Mesenteric fat pad (tissue), 1 donor: ENCODE measurements around the gene PELI3. TPM values are rescaled to one million over a fixed set of nuclear protein-coding genes. Genes with fewer than 3 reads are reported as not detected.
"Not testable (repeated sequence)": the region's sequence is repeated elsewhere in the genome, so short reads cannot be mapped to it uniquely, and the experiment has no call there.

Experiments used
- DNase-seq: peaks from one replicate; pipeline ENCODE4 v3.0.0-alpha.2; 2020; ENCODE audit warnings: low spot score
- total RNA-seq: library from RNA; stranded (reverse); fragmentation: NEBNext Ultra II Directional; extraction: Animal tissue kit (Norgen Biotek cat#: 25700); gene quantifications from one replicate; pipeline ENCODE4 v1.2.1, GENCODE V29; 2021
- donor health status: DM: yes; HTN: yes; CAD: no.

The PELI3 gene
- total RNA-seq, 1 donor from 2014 or later, result 11.6 TPM

DNA sequence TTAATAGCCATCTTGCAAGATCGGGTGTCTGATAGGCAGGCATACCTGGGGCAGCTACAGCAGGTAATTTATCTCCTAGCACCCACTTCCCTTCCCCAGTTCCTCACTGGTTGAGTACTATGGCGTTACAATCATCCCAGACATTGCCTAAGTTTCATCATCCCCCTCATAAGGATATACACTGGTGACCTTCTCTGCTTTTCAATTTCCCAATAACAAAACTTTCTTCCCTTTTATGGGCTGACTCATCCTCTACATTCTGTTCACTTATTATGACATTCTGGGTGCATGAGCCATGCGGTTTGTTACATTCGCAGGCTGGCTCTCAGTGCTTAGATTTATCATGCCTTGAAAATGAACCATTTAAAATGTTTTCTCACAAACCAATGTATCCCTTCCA lies 23.1 kb upstream of the PELI3 start:
- no peak for DNase-seq

DNA sequence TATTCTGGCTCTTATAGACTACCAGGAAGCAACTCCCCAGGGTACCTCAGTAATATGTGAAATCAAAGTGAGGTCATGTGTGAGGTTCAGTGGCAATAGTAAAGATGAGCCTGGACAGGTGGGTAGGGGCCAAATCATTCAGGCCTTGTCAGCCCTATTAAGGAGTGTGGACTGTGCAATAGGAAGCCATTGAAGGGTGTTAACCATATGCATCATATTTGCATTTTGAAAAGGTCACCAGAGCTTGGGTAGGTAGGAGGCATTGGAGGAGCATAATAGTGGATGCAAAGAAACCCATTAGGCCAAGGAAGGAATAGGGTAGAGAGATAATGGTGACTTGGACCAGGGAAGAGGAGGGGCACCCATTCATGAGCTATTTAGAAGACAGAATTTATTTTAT lies 19.7 kb upstream of the PELI3 start:
- no peak for DNase-seq

DNA sequence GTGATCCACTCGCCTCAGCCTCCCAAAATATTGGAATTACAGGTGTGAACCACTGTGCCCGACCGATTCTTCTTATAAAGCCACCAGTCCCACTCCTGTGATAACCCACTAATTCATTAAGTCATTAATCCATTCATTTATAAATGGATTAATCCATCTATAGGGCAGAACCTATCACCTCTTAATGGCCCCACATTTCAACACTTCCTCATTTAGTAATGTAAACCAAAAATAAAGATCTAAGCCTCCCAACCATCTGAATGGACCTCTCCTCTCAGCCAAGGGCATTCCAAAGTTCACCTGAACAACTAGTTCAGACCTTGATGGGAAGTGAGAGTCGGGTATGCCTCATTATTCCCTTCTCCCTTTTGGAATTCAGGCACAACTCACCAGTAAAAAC lies 18.2 kb upstream of the PELI3 start:
- DNase-seq, result no peak

DNA sequence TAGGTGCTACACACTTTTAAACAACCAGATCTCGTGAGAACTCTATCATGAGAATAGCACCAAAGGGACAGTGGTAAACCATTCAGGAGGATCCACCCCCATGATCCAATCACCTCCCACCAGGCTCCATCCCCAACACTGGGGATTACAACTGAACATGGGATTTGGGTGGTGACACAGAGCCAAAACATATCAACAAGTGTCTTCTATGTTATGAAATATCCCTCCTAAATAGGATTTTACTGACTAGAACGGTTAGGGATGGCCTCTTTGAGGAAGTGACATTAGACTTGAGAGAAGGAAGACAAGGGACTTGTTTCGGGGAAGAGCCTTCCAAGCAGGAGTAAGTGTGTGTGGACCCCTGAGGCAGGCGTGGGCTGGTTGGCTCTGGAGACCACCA lies 16.1 kb upstream of the PELI3 start:
- no peak for DNase-seq

GRCh38 chr11:66451663-66452062 lies 15.0 kb upstream of the PELI3 start:
- no peak for DNase-seq

- DNase-seq, result no peak
These were observed 12.5 kb upstream of the PELI3 start for GRCh38 chr11:66454247-66454646.

- DNase-seq, result no peak
These were observed 11.9 kb upstream of the PELI3 start for GRCh38 chr11:66454828-66455227.

DNA sequence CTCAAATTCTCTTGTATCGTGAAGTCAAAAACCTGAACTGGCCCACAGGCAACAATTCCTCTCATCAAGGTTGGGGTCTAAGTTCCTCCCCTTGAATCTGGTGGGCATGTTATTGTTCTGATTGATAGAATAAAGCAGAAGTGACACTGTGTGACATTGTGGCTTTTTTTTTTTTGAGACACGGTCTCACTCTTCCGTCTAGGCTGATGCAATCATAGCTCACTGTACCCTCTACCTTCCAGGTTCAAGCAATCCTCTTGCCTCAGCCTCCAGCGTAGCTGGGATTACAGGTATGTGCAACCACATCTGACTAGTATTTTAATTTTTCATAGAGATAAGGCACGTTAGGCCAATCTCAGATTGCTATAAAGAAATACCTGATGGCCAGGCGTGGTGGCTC lies 8.9 kb upstream of the PELI3 start:
- DNase-seq, result no peak

GRCh38 chr11:66459138-66459778 lies 7.4 kb upstream of the PELI3 start:
- no peak for DNase-seq

DNA sequence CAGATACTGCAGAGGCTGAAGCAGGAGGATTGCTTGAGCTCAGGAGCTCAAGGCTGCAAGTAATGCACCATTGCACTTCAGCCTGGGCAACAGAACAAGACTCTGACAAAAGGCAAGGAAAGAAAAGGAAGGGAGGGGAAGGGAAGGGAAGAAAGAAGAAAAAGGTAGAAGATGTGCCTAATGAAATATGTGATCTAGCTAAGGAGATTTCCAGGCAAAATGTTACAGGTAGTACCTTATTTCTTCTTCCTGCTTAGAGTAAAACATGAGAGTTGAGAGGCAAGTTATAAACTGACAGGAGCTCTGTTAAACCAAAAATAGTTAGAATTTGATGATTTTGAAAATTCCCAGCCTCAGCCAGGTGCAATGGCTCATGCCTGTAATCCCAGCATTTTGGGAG lies 4.7 kb upstream of the PELI3 start:
- DNase-seq, result no peak

DNA sequence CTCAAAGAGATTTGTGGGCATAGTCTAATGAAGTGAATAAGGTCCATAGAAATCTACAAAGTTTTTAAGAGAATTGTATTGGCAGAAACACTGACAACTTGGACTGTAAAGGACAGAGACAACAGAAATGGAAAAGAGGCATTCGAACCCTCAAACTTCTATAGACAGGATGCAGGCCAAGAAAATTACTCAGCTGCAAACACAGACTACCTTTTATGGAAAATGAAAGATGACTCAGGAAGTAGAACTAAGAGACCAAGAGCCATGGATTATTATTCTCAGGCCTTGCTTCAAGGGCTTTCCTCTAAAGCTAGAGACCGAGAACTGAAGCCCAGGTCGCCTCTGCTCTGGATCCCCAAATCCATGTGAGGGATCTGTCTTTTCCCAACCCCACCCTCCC lies 3.8 kb upstream of the PELI3 start:
- DNase-seq, result no peak

GRCh38 chr11:66464116-66464515 lies 2.6 kb upstream of the PELI3 start:
- DNase-seq, result not testable (repeated sequence)

GRCh38 chr11:66464916-66465315 lies 1.8 kb upstream of the PELI3 start:
- DNase-seq, result no peak

GRCh38 chr11:66465373-66466224 lies 1.1 kb upstream of the PELI3 start:
- no peak for DNase-seq

DNA sequence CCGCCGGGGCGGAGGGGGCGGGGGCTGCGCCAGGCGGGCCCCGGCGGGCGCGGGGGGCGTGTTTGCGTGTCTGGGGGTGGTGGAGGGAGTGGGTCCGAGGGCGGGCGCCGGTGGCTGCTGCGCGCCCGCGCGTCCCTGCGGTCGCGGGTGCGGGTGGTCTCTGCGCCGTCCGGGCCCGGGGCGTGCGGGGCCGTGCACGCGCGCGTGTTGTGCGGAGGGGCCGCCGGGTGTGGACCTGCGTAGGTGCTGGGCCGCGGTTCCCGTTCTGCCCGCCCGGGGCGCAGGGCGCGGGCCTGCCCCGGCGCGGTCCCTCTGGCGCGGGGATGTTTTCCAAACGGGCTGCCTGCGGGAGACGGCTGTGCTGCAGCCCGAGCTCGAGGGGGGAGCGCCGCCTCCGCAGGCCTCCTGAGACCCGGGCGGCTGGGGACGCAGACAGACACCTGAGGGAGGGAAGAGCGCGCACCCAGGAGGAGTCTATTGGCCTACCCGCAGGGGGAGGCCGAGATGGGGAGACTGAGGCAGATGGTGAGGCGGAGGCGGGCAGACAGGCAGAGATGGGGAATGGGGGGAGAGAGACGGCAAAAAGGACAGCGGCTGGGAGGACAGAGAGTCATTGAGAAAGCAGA lies 442 bp downstream of the PELI3 start:
- DNase-seq, result no peak

DNA sequence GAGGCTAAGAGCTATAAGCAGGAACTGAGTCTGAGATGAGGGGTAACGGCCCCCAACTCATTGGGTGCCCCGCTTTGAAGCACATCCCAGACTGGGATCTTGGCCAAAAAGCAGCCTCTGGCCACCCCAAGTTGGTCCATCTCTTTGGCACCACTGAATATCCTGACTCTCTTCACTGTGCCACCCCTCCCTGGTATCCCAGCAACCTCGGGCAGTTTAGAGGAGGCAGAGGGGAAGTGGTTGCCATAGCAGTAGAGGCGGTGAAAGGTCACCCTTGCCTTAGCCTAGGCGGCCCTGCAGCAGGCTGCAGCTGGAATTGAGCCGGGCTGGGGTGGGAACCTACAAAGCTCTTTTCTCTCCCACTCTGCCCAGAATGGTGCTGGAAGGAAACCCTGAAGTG lies 1.1 kb downstream of the PELI3 start:
- no peak for DNase-seq

- DNase-seq, result no peak
These were observed 2.0 kb downstream of the PELI3 start for GRCh38 chr11:66468691-66469090.

- no peak for DNase-seq
These were observed 2.7 kb downstream of the PELI3 start for GRCh38 chr11:66469441-66469840.

DNA sequence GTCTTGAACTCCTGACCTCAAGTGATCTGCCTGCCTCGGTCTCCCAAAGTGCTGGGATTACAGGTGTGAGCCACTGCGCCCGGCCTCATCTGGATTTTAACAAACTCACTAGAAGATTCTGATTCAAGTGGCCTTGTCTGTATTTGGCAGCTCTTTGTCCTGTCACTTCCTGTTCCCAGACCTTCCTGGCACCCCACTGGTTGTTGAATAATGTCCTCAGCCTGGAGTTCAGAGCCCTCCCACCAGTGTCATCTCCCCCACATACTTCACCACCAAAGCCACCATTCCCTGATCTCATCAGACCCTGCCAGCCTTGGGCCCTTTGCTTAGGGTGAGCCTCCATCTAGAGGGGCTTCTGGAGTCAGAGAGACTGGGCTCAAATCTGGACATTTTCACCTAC lies 3.3 kb downstream of the PELI3 start:
- DNase-seq, result no peak

DNA sequence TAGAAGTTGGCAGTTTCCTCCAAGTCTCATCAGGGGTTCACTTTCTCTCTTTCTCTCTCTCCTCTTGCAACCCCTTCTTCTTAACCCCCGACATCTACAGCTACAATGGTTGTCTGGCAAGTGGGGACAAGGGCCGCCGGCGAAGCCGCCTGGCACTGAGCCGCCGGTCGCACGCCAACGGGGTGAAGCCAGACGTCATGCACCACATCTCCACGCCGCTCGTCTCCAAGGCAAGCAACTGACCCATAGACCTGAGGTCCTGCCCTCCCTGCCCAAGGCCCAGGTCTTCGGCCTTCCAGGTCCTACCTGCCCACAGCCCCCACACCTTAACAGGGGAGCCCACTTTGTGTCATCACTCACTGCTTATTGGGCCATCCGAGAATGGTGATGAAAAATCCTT lies 4.4 kb downstream of the PELI3 start:
- DNase-seq, result no peak

GRCh38 chr11:66472054-66472453 lies 5.3 kb downstream of the PELI3 start:
- no peak for DNase-seq

GRCh38 chr11:66473167-66473566 lies 6.5 kb downstream of the PELI3 start:
- no peak for DNase-seq
